ENCODE data around the gene MRAP2.

The MRAP2 gene

GRCh38 chr6:84033523-84034451 is at the start of gene MRAP2:
TSS of gene MRAP2 (plus strand) at chr6:84033772. CDS start at chr6:84055319, 21,547 bp downstream.
- H3K4me3 ChIP-seq (ENCODE audit: low read depth, low read length), result peak within 1 kb of the TSS; percentile 60
- in situ Hi-C loops (cut with HindIII; ENCODE audit: low sequenced_read_pairs), result no loop called here
- no peak for TF ChIP-seq CTCF (IDR thresholded peaks at IDR 0.05; ENCODE audit: low read depth, low read length, missing control alignments)
- no peak for DNase-seq (ENCODE audit: low read depth)

GRCh38 chr6:83984411-83984810 is 49.2 kb upstream of the MRAP2 start:
- H3K4me3 ChIP-seq (ENCODE audit: low read depth, low read length), result no peak overlapping the region
- DNase-seq (ENCODE audit: low read depth), result no peak
- TF ChIP-seq CTCF (IDR thresholded peaks at IDR 0.05; ENCODE audit: low read depth, low read length, missing control alignments), result no peak
- in situ Hi-C loops (cut with HindIII; ENCODE audit: low sequenced_read_pairs), result no loop called here

- H3K4me3 ChIP-seq (ENCODE audit: low read depth, low read length), result no peak overlapping the region
- in situ Hi-C loops (cut with HindIII; ENCODE audit: low sequenced_read_pairs), result no loop called here
- no peak for DNase-seq (ENCODE audit: low read depth)
- no peak for TF ChIP-seq CTCF (IDR thresholded peaks at IDR 0.05; ENCODE audit: low read depth, low read length, missing control alignments)
These were observed 48.3 kb upstream of the MRAP2 start for GRCh38 chr6:83985308-83985713.

- DNase-seq (ENCODE audit: low read depth), result no peak
- H3K4me3 ChIP-seq (ENCODE audit: low read depth, low read length), result no peak overlapping the region
- in situ Hi-C loops (cut with HindIII; ENCODE audit: low sequenced_read_pairs), result no loop called here
- no peak for TF ChIP-seq CTCF (IDR thresholded peaks at IDR 0.05; ENCODE audit: low read depth, low read length, missing control alignments)
These were observed 47.9 kb upstream of the MRAP2 start for GRCh38 chr6:83985715-83986114.

- DNase-seq (ENCODE audit: low read depth), result no peak
- in situ Hi-C loops (cut with HindIII; ENCODE audit: low sequenced_read_pairs), result no loop called here
- no peak overlapping the region for H3K4me3 ChIP-seq (ENCODE audit: low read depth, low read length)
- no peak for TF ChIP-seq CTCF (IDR thresholded peaks at IDR 0.05; ENCODE audit: low read depth, low read length, missing control alignments)
These were observed 35.5 kb upstream of the MRAP2 start for GRCh38 chr6:83998021-83998584.

- in situ Hi-C loops (cut with HindIII; ENCODE audit: low sequenced_read_pairs), result no loop called here
- no peak for DNase-seq (ENCODE audit: low read depth)
- TF ChIP-seq CTCF (IDR thresholded peaks at IDR 0.05; ENCODE audit: low read depth, low read length, missing control alignments), result no peak
- no peak overlapping the region for H3K4me3 ChIP-seq (ENCODE audit: low read depth, low read length)
These were observed 32.5 kb upstream of the MRAP2 start for GRCh38 chr6:84001119-84001518.

Data from astrocyte of the cerebellum (primary cell).